ENCODE results near the gene CDKL1.

Gene CDKL1

GRCh38 chr14:50342221-50343078, 54.2 kb downstream of the CDKL1 start (continued):
- TF ChIP-seq REST (tag by site-specific recombination; IDR thresholded peaks at IDR 0.05): no peak
- TF ChIP-seq WT1 (tag by site-specific recombination; IDR thresholded peaks at IDR 0.05): no peak
- TF ChIP-seq ZNF280D (tag by site-specific recombination; IDR thresholded peaks at IDR 0.05): no peak
- no peak for TF ChIP-seq INSM2 (tag by site-specific recombination; IDR thresholded peaks at IDR 0.05)
- TF ChIP-seq IKZF3 (tag by site-specific recombination; IDR thresholded peaks at IDR 0.05): peak; percentile 60
- TF ChIP-seq GLI4 (tag by site-specific recombination; IDR thresholded peaks at IDR 0.05): no peak
- peak; percentile 47 for TF ChIP-seq ZBTB17 (tag by site-specific recombination; IDR thresholded peaks at IDR 0.05)
- TF ChIP-seq ZNF843 (tag by site-specific recombination; IDR thresholded peaks at IDR 0.05): no peak
- no peak for TF ChIP-seq TCF7L2 (IDR thresholded peaks at IDR 0.05; ENCODE audit: borderline replicate concordance, low read depth, low read length)
- no peak for TF ChIP-seq ZNF341 (tag by site-specific recombination; IDR thresholded peaks at IDR 0.05; ENCODE audit: low read depth)
- no peak for TF ChIP-seq KLF7 (tag by site-specific recombination; IDR thresholded peaks at IDR 0.05; ENCODE audit: borderline replicate concordance)
- no peak for TF ChIP-seq ZBTB6 (tag by site-specific recombination; IDR thresholded peaks at IDR 0.05)
- TF ChIP-seq ZNF548 (tag by site-specific recombination; IDR thresholded peaks at IDR 0.05): no peak
- TF ChIP-seq MEIS1 (CRISPR knock-in tag; IDR thresholded peaks at IDR 0.05; ENCODE audit: borderline replicate concordance): no peak
- no peak for TF ChIP-seq SP7 (tag by site-specific recombination; IDR thresholded peaks at IDR 0.05)
- no peak for TF ChIP-seq BCL6B (tag by site-specific recombination; IDR thresholded peaks at IDR 0.05)
- peak; percentile 75 for TF ChIP-seq SCRT2 (tag by site-specific recombination; IDR thresholded peaks at IDR 0.05)
- peak; percentile 39; the same call in 1 of the 2 replicates for TF ChIP-seq PATZ1 (tag by site-specific recombination; IDR thresholded peaks at IDR 0.05)
- no peak for TF ChIP-seq PRDM4 (tag by site-specific recombination; IDR thresholded peaks at IDR 0.05)
- no peak for TF ChIP-seq ZNF513 (tag by site-specific recombination; IDR thresholded peaks at IDR 0.05)
- no peak for TF ChIP-seq GFI1B (tag by site-specific recombination; IDR thresholded peaks at IDR 0.05)

Data from HEK293 (cell line).